Measurements from ENCODE around the gene ZNF619. TPM values are rescaled to one million over a fixed set of nuclear protein-coding genes. Genes with fewer than 3 reads are reported as not detected.

Gene ZNF619
- 8.4 TPM for total RNA-seq

DNA sequence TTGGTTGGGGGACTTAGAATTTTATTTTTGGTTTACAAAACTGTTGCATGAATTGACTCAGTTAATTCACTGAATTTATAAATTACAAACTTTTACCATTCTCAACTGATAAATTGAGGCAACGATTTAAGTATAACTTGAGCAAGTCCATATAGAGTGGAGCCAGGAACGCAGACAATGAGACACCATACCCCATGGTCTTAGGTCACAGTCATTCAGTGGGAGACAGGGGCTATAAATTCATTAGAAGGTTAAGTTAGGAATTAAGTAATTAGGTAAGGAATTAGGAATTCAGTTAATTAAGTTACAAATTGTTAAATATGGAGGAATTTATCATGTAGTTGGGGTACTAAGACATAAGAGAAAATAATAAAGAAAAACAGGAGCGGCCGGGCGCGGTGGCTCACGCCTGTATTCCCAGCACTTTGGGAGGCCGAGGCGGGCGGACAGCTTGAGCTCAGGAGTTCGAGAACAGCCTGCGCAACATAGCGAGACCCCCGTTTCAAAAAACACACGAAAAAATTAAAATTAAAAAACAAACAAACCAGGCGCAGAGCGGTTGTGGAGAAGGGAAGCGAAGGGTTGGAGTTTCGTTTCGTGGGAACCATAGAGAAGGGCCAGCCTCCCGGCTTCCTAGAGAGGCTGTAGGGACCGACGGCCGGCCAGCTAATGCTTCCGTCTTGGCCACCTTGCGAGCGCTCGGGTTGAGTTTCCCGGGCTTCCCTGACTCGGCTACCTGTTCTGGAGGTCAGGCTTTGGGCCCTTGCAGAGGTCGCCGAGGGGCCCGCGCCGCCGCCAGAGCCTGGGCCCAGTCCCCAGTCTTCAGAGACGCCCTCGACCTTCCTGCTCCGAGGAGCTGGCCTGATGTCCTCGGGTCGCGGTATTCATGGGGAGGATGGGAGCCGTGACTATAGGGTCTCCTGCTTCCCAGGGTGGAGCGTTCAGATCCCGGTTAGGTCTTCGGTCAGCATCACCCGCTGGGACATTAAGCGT lies at the start of gene ZNF619:
ZNF619 (plus strand) TSS at position 645 of the 993 bp plus-strand sequence. CDS start 858 bp downstream, outside the sequence.
- H3K36me3 ChIP-seq (ENCODE audit: control insufficient read depth in 3 of 3, insufficient read depth in 3 of 3, low read length in 3 of 3), result peaks cover 15 to 27% (median 24%) of the 10 kb centered on the region in 3 donors
- H3K9ac ChIP-seq (ENCODE audit: low read depth in 1 of 3, low read length in 3 of 3), result peak within 1 kb of the TSS; percentile 88 to 90 (median 90)
- H3K9me3 ChIP-seq (ENCODE audit: control insufficient read depth in 3 of 3, low read length in 3 of 3), result no peaks in the 10 kb centered on the region
- peaks cover 8 to 13% (median 9%) of the 10 kb centered on the region in 3 donors for H3K4me1 ChIP-seq (ENCODE audit: control insufficient read depth in 3 of 3, insufficient read depth in 3 of 3, low read length in 3 of 3)
- peak within 1 kb of the TSS; percentile 8 for H3K27ac ChIP-seq (ENCODE audit: low read depth, low read length)
- peak within 1 kb of the TSS; percentile 80 to 94 (median 93) for H3K4me3 ChIP-seq (ENCODE audit: low read length in 3 of 3)
- no peaks in the 10 kb centered on the region for H3K27me3 ChIP-seq (ENCODE audit: control insufficient read depth in 3 of 3, insufficient read depth in 3 of 3, low read length in 3 of 3)

DNA sequence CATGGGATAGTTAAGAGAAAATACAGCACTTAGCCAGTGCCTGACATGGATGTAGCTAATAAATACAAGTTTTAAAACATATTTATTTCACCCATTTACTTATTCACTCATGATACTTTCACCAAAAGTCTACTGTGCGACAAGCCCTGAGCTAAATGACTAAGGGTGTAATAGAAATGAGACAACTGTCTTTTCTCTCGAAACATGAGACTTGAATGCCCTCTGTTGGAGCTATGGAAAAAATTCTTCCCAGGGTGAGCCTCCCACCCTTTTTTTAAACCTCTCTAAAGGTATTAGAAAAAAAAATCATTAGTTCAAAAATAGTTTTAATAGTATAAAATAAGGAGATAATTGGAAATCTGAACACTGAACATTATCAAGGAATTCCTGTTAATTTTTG lies 44.1 kb upstream of the ZNF619 start:
- H3K36me3 ChIP-seq (ENCODE audit: control insufficient read depth in 3 of 3, insufficient read depth in 3 of 3, low read length in 3 of 3), result peaks cover 0 to 2% (median 0%) of the 10 kb centered on the region in 3 donors

DNA sequence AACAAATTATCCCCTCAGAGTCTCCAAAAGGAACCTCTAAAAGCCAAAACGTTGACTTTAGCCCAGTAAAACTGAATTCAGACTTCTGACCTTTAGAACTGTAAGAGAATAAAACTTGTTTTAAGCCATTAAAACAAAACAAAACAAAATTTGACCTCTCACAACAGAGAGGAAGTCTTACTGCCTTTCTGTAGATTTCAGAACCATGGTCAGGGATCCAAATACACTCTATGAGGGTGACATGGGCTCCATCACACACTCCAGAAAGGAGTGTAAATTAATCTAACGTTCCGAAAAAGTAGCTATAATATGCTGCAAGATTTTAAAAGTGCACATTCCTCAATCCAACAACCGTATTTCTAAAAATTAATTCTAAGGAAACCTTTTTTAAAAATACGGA lies 39.0 kb upstream of the ZNF619 start:
- Histone ChIP-seq H3K4me3 (ENCODE audit: low read length in 3 of 3) (no peak overlapping the region), H3K9me3 (ENCODE audit: control insufficient read depth in 3 of 3, low read length in 3 of 3) (no peaks in the 10 kb centered on the region), H3K27me3 (ENCODE audit: control insufficient read depth in 3 of 3, insufficient read depth in 3 of 3, low read length in 3 of 3) (no peaks in the 10 kb centered on the region), H3K4me1 (ENCODE audit: control insufficient read depth in 3 of 3, insufficient read depth in 3 of 3, low read length in 3 of 3) (no peaks in the 10 kb centered on the region), H3K9ac (ENCODE audit: low read depth in 1 of 3, low read length in 3 of 3) (no peak overlapping the region), H3K27ac (ENCODE audit: low read depth, low read length) (no peak overlapping the region), H3K36me3 (ENCODE audit: control insufficient read depth in 3 of 3, insufficient read depth in 3 of 3, low read length in 3 of 3) (peaks cover 0 to 2% (median 0%) of the 10 kb centered on the region in 3 donors)

More for the DNA sequence above, 44.1 kb upstream of the ZNF619 start:
- Histone ChIP-seq H3K27me3 (ENCODE audit: control insufficient read depth in 3 of 3, insufficient read depth in 3 of 3, low read length in 3 of 3) (no peaks in the 10 kb centered on the region), H3K27ac (ENCODE audit: low read depth, low read length) (no peak overlapping the region), H3K9ac (ENCODE audit: low read depth in 1 of 3, low read length in 3 of 3) (no peak overlapping the region), H3K4me1 (ENCODE audit: control insufficient read depth in 3 of 3, insufficient read depth in 3 of 3, low read length in 3 of 3) (no peaks in the 10 kb centered on the region), H3K4me3 (ENCODE audit: low read length in 3 of 3) (no peak overlapping the region), H3K9me3 (ENCODE audit: control insufficient read depth in 3 of 3, low read length in 3 of 3) (no peaks in the 10 kb centered on the region)

DNA sequence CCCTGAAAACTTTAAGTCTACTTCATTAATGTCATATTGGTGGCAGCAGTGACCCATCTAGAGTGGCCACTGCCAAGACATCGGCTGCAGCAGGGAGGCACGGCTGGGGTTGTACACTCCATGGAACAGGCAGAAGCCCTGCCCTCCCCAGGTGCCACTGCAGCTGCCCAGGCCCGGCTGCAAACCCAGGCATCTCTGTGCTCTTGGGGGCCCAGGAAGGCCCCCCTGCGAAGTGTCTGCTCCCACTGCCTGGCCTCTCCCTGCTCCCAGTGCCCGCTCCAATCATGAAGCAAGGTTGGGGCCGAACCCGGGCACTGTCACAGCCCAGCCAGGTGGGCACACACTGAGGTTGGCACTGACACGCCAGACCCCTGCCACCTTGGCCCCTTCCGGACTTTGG lies 31.9 kb upstream of the ZNF619 start:
- Histone ChIP-seq H3K36me3 (ENCODE audit: control insufficient read depth in 3 of 3, insufficient read depth in 3 of 3, low read length in 3 of 3) (peaks cover 8 to 14% (median 10%) of the 10 kb centered on the region in 3 donors), H3K27ac (ENCODE audit: low read depth, low read length) (no peak overlapping the region), H3K9me3 (ENCODE audit: control insufficient read depth in 3 of 3, low read length in 3 of 3) (no peaks in the 10 kb centered on the region), H3K27me3 (ENCODE audit: control insufficient read depth in 3 of 3, insufficient read depth in 3 of 3, low read length in 3 of 3) (no peaks in the 10 kb centered on the region), H3K4me1 (ENCODE audit: control insufficient read depth in 3 of 3, insufficient read depth in 3 of 3, low read length in 3 of 3) (no peaks in the 10 kb centered on the region), H3K9ac (ENCODE audit: low read depth in 1 of 3, low read length in 3 of 3) (no peak overlapping the region), H3K4me3 (ENCODE audit: low read length in 3 of 3) (no peak overlapping the region)

DNA sequence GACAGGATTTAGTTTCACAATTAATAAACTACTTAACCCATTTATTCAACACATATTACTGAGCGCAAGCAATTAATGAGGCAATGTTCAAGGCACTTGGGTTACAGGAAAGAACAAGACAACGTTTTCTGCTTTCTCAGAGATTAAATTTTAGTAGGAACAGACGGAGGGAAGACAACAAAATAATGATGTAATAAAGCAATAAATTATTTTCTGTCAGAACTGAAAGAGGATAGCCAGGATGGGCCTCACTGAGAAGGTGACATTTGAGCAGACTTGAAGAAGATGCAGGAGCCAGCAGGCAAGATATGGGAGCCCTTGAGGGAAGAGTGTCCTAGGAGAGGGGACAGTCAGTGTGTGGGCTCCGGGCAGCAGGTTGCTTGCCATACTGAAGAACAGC lies 31.0 kb upstream of the ZNF619 start:
- Histone ChIP-seq H3K36me3 (ENCODE audit: control insufficient read depth in 3 of 3, insufficient read depth in 3 of 3, low read length in 3 of 3) (peaks cover 8 to 18% (median 15%) of the 10 kb centered on the region in 3 donors), H3K9ac (ENCODE audit: low read depth in 1 of 3, low read length in 3 of 3) (no peak overlapping the region)

DNA sequence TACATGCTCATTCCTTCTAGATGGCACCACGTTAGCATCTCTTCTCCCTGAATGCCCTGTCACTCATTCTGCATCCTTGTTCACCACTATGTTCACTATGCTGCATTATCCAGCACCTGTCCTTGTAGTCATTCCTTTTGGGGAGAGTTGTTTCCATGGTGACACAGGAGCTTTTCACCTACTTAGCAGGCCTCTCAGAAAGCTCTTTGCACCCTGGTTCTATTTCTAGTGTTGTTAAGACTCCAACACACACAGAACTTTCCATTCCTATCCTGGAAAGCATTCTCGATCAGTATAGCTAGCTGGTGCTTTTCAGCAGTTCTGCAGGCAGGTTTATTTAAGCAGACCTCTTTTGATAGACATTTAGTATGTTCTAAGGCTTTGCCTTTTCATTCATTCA lies 26.5 kb upstream of the ZNF619 start:
- Histone ChIP-seq H3K27ac (ENCODE audit: low read depth, low read length) (no peak overlapping the region), H3K4me1 (ENCODE audit: control insufficient read depth in 3 of 3, insufficient read depth in 3 of 3, low read length in 3 of 3) (peaks cover 7 to 19% (median 16%) of the 10 kb centered on the region in 3 donors)

More for the DNA sequence above, 31.0 kb upstream of the ZNF619 start:
- no peak overlapping the region for H3K27ac ChIP-seq (ENCODE audit: low read depth, low read length)
- no peak overlapping the region for H3K4me3 ChIP-seq (ENCODE audit: low read length in 3 of 3)
- no peaks in the 10 kb centered on the region for H3K9me3 ChIP-seq (ENCODE audit: control insufficient read depth in 3 of 3, low read length in 3 of 3)
- H3K4me1 ChIP-seq (ENCODE audit: control insufficient read depth in 3 of 3, insufficient read depth in 3 of 3, low read length in 3 of 3), result no peaks in the 10 kb centered on the region
- H3K27me3 ChIP-seq (ENCODE audit: control insufficient read depth in 3 of 3, insufficient read depth in 3 of 3, low read length in 3 of 3), result no peaks in the 10 kb centered on the region

DNA sequence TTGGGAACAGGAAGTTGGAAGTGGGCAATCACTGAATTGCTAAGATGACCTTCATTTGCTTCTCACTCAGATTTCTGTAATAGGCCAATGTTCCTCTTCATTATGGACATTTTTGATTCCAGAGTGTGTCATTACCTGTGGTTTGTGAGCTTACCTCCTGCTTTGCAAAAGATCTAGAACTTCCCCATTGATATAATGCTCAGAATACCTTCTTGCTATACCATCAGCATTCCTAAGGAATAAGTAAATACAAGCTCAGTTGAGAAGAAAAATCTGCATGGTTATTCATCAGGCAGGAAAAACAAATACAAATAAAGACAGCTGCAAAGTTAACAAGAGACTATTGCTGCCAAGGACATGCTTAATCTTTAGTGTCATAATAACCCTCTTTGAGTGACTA lies 25.4 kb upstream of the ZNF619 start:
- Histone ChIP-seq H3K27me3 (ENCODE audit: control insufficient read depth in 3 of 3, insufficient read depth in 3 of 3, low read length in 3 of 3) (no peaks in the 10 kb centered on the region), H3K27ac (ENCODE audit: low read depth, low read length) (no peak overlapping the region), H3K4me3 (ENCODE audit: low read length in 3 of 3) (no peak overlapping the region), H3K36me3 (ENCODE audit: control insufficient read depth in 3 of 3, insufficient read depth in 3 of 3, low read length in 3 of 3) (peaks cover 2 to 6% (median 5%) of the 10 kb centered on the region in 3 donors), H3K9me3 (ENCODE audit: control insufficient read depth in 3 of 3, low read length in 3 of 3) (no peaks in the 10 kb centered on the region), H3K9ac (ENCODE audit: low read depth in 1 of 3, low read length in 3 of 3) (no peak overlapping the region), H3K4me1 (ENCODE audit: control insufficient read depth in 3 of 3, insufficient read depth in 3 of 3, low read length in 3 of 3) (peaks cover 9 to 19% (median 19%) of the 10 kb centered on the region in 3 donors)

More for the DNA sequence above, 26.5 kb upstream of the ZNF619 start:
- Histone ChIP-seq H3K27me3 (ENCODE audit: control insufficient read depth in 3 of 3, insufficient read depth in 3 of 3, low read length in 3 of 3) (no peaks in the 10 kb centered on the region), H3K36me3 (ENCODE audit: control insufficient read depth in 3 of 3, insufficient read depth in 3 of 3, low read length in 3 of 3) (peaks cover 8 to 12% (median 12%) of the 10 kb centered on the region in 3 donors), H3K9me3 (ENCODE audit: control insufficient read depth in 3 of 3, low read length in 3 of 3) (no peaks in the 10 kb centered on the region), H3K9ac (ENCODE audit: low read depth in 1 of 3, low read length in 3 of 3) (no peak overlapping the region), H3K4me3 (ENCODE audit: low read length in 3 of 3) (no peak overlapping the region)

DNA sequence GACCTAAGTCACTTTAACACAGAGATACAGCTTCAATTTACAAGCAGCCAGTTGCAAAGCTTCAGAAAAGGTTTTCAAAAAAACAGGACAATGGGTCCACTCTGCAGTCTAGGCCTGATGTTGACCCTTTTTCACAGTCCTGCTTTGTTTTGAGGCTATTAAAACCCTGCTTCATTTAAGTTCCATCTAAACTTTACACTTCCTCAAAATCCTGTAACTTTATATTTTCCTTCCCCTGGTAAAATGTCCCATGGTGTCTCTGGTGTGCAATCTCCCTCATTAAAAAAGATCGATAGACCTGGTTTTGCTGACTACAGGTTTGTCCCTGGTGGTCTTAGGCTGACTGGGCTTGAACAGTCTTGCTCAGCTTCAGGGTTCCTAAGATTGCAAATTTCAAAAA lies 24.9 kb upstream of the ZNF619 start:
- Histone ChIP-seq H3K9ac (ENCODE audit: low read depth in 1 of 3, low read length in 3 of 3) (peak overlapping the region in 2 of 3 donors; percentile 91 to 93), H3K4me3 (ENCODE audit: low read length in 3 of 3) (peak overlapping the region; percentile 93 to 96 (median 95))

DNA sequence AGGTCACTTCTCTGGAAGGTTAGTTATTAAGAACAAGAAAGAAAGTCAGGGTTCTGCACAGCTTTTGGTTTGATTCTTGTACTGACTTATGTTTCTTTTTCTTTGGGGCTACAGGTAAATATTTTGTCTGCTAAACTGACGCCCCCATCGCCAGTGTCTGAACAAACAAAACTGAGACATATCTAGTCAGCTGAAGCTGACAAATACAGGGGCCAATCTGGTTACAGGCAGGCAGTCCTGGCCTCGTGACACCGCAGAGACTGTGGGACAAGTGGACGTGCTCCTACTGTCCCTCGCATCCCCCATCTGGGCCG lies 24.4 kb upstream of the ZNF619 start:
- Histone ChIP-seq H3K9ac (ENCODE audit: low read depth in 1 of 3, low read length in 3 of 3) (peak overlapping the region; percentile 91 to 95 (median 93)), H3K4me3 (ENCODE audit: low read length in 3 of 3) (peak overlapping the region; percentile 93 to 96 (median 95)), H3K4me1 (ENCODE audit: control insufficient read depth in 3 of 3, insufficient read depth in 3 of 3, low read length in 3 of 3) (peaks cover 9 to 22% (median 19%) of the 10 kb centered on the region in 3 donors), H3K27ac (ENCODE audit: low read depth, low read length) (peak overlapping the region; percentile 94), H3K36me3 (ENCODE audit: control insufficient read depth in 3 of 3, insufficient read depth in 3 of 3, low read length in 3 of 3) (peaks cover 0 to 6% (median 5%) of the 10 kb centered on the region in 3 donors), H3K27me3 (ENCODE audit: control insufficient read depth in 3 of 3, insufficient read depth in 3 of 3, low read length in 3 of 3) (no peaks in the 10 kb centered on the region), H3K9me3 (ENCODE audit: control insufficient read depth in 3 of 3, low read length in 3 of 3) (no peaks in the 10 kb centered on the region)

More for the DNA sequence above, 24.9 kb upstream of the ZNF619 start:
- peak overlapping the region; percentile 94 for H3K27ac ChIP-seq (ENCODE audit: low read depth, low read length)
- no peaks in the 10 kb centered on the region for H3K27me3 ChIP-seq (ENCODE audit: control insufficient read depth in 3 of 3, insufficient read depth in 3 of 3, low read length in 3 of 3)
- peaks cover 0 to 6% (median 5%) of the 10 kb centered on the region in 3 donors for H3K36me3 ChIP-seq (ENCODE audit: control insufficient read depth in 3 of 3, insufficient read depth in 3 of 3, low read length in 3 of 3)
- peaks cover 9 to 19% (median 19%) of the 10 kb centered on the region in 3 donors for H3K4me1 ChIP-seq (ENCODE audit: control insufficient read depth in 3 of 3, insufficient read depth in 3 of 3, low read length in 3 of 3)
- H3K9me3 ChIP-seq (ENCODE audit: control insufficient read depth in 3 of 3, low read length in 3 of 3), result no peaks in the 10 kb centered on the region
